WTC11 (cell line): ENCODE measurements around the gene COL26A1.

Source experiments
- ATF6 ChIP-seq: sonication (generic); formaldehyde crosslinking; IDR thresholded peaks from 2 replicates; pipeline ENCODE4 v1.8.1; 2023; ENCODE audit warnings: mild to moderate bottlenecking, missing genetic modification reagents
- CREB1 ChIP-seq: sonication (generic); formaldehyde crosslinking; IDR thresholded peaks from 2 replicates; pipeline ENCODE4 v1.8.0; 2023; ENCODE audit warnings: mild to moderate bottlenecking, missing genetic modification reagents
- CREM ChIP-seq: sonication (generic); formaldehyde crosslinking; IDR thresholded peaks from 2 replicates; pipeline ENCODE4 v1.8.1; 2022; ENCODE audit warnings: mild to moderate bottlenecking, missing genetic modification reagents, moderate library complexity
- HMGXB4 ChIP-seq: sonication (generic); formaldehyde crosslinking; IDR thresholded peaks from 2 replicates; pipeline ENCODE4 v1.8.1; 2023; ENCODE audit warnings: mild to moderate bottlenecking, moderate library complexity, missing genetic modification reagents
- NR1H2 ChIP-seq: sonication (generic); formaldehyde crosslinking; IDR thresholded peaks from 2 replicates; pipeline ENCODE4 v1.9.0; 2021; ENCODE audit warnings: mild to moderate bottlenecking, moderate library complexity, missing genetic modification reagents
- TP53 ChIP-seq: sonication (generic); formaldehyde crosslinking; IDR thresholded peaks from 2 replicates; pipeline ENCODE4 v1.8.1; 2023; ENCODE audit warnings: mild to moderate bottlenecking, missing genetic modification reagents
- TF ChIP-seq, protein P1 (sequence below): fragments of 200-600 bp; IDR thresholded peaks from 2 replicates; pipeline ENCODE4 v1.8.0; 2022; ENCODE audit warnings: antibody characterized with exemption

GRCh38 chr7:101537205-101537604 is 174.5 kb downstream of the COL26A1 start:
- TF ChIP-seq ATF6 (CRISPR knock-in tag) (no peak), TP53 (no peak), CREM (CRISPR knock-in tag) (no peak), NR1H2 (CRISPR knock-in tag) (no peak), CREB1 (CRISPR knock-in tag) (no peak), HMGXB4 (CRISPR knock-in tag) (no peak)
- TF ChIP-seq, protein P1, sequence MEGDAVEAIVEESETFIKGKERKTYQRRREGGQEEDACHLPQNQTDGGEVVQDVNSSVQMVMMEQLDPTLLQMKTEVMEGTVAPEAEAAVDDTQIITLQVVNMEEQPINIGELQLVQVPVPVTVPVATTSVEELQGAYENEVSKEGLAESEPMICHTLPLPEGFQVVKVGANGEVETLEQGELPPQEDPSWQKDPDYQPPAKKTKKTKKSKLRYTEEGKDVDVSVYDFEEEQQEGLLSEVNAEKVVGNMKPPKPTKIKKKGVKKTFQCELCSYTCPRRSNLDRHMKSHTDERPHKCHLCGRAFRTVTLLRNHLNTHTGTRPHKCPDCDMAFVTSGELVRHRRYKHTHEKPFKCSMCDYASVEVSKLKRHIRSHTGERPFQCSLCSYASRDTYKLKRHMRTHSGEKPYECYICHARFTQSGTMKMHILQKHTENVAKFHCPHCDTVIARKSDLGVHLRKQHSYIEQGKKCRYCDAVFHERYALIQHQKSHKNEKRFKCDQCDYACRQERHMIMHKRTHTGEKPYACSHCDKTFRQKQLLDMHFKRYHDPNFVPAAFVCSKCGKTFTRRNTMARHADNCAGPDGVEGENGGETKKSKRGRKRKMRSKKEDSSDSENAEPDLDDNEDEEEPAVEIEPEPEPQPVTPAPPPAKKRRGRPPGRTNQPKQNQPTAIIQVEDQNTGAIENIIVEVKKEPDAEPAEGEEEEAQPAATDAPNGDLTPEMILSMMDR: no peak
